T-helper 1 cell treated with Interleukin-12 subunit alpha and Interleukin-12 subunit beta and Interleukin-4 antibody, amounts not matched to agents 30 ng/mL and 1 ng/mL, for 36 hours (primary cell): ENCODE results near the gene PCK1. TPM values are rescaled to one million over a fixed set of nuclear protein-coding genes. Genes with fewer than 3 reads are reported as not detected.

Experiments
- intact Hi-C: fragments of 100-400 bp; cut with micrococcal nuclease; formaldehyde crosslinking; loops from one replicate; pipeline ENCODE4 v1.15.1; 2024
- total RNA-seq: library from RNA; stranded (reverse); gene quantifications from 2 replicates; pipeline ENCODE4 v1.2.3, GENCODE V29; 2022

The PCK1 gene
- total RNA-seq, 1 donor from 2014 or later: not detected

DNA sequence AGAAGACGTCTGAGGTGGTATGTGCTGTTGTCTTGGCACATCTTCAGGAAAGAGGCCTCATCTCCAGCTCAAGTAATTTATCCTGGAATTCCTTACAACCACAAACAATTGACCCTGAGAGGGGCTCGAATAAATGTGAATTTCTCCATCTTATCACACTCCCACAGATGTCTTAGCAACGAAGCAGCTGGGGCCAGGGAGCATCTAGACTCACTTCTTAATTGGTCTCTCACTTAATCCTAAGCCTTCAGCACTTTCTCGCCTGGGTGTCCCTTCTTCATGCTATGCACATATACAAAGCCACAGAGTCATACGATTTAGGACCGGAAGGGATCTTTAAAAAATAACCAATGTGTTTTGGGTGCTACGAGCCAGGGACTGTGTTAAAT is 27.1 kb downstream of the PCK1 start:
- intact Hi-C loops: no loop called here

DNA sequence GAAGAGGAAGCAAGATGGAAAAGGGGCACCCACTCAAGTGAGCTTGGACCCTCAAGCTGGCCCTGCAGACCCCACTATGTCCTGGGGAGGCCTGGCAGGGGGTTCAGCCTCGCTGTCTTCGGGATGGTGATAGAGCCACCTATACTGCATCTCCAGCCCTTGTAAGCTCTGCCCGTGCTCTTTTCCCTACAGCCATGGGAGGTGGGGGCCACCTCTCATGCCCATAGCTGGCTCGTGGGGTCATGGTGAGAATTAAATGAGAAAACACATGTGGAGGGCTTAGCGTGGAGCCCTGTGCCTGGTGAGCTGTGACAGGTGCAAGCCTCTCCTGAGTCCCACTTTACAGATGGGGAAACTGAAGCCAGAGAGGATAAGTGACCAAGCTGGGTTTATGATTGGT is 27.7 kb downstream of the PCK1 start:
- intact Hi-C loops: no loop called here

GRCh38 chr20:57589123-57589727 is 28.3 kb downstream of the PCK1 start:
- intact Hi-C loops: no loop called here

- intact Hi-C loops: loop anchor here (10.0 kb wide), 2 partner anchors 265 to 1035 kb away; no protein-coding TSS in a partner anchor
These were observed 29.0 kb downstream of the PCK1 start for GRCh38 chr20:57589728-57590484.

DNA sequence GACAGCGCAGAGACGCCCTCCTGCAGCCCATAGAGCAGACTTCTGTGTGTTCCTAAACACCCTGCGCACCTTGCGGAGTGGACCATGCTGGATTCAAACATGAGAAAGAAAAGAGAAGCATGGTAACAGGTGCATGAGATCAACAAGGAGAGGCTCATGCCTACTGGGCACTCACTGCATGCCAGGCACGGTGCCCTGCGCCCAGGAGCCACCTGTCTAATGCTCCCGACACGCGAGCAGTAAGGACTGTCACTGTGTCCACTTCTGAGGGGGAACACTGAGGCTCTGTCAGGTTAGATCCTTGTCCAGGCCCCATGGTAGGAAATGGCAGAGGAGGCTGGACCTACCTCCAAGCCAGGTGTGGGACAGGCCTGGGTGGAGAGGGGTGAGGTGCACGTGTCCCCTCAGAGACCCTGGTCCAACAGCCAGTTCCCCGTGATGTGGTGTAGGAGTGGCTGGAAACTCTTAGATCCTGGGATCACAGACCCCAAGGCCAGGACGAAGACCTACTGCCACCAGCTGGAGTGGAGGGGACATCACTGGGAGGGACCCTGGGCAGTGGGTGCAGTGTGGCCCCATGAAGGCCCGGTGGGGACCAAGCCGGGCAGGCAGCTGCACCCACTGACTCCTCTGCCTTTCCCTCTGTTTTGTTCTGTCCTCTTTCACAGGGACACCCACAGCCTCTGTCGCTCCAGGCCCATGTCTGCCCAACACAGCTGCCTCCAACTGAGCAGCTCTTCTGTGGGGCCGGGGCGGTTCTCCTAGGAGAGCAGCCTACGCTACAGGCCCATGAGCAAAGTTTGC is 29.8 kb downstream of the PCK1 start:
- intact Hi-C loops: loop anchor here (10.0 kb wide), 2 partner anchors 264 to 1036 kb away; no protein-coding TSS in a partner anchor

GRCh38 chr20:57591289-57592229 is 30.6 kb downstream of the PCK1 start:
- intact Hi-C loops: loop anchor here (10.0 kb wide), 2 partner anchors 263 to 1037 kb away; no protein-coding TSS in a partner anchor

- intact Hi-C loops: loop anchor here (10.0 kb wide), 2 partner anchors 262 to 1038 kb away; no protein-coding TSS in a partner anchor
These were observed 31.6 kb downstream of the PCK1 start for GRCh38 chr20:57592263-57593092.

DNA sequence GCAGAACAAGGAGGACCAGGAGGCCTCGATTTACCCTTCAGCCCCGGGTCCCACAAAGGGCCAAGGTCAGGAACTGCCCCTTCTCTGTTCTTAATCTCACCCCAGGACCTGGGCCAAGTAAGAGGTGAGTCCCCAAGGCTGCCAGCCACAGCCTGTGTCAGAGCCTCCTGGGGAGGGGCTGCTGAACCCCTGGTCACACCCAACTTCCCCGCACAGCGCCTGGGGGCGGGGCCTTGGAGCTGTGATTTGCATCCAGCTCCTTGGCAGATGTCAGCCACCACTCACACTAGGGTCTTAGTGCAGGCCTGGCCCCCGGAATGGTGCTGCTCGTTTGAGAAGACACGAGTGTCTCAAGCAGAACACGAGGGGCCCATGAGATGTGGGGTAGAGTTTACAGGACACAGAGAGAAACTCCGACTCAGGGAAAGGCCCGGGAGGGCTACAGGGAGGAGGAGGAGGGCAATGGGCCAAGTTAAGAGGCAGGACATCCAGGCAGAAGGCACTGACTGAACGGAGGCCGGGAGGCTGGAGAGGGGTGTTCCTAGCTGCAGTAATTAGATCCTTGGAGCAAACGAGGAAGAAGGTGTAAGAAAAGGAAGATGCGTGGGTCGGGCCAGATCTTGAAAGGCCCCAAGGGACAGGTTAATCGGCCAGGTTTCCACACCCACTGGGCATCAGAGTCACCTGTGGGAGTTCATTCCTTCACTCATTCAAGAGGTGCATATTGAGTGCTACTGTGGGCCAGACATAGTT is 32.4 kb downstream of the PCK1 start:
- intact Hi-C loops: loop anchor here (10.0 kb wide), 2 partner anchors 261 to 1039 kb away; no protein-coding TSS in a partner anchor

- intact Hi-C loops: loop anchor here (1.0 to 10.0 kb wide), 6 partner anchors 80 to 1040 kb away; no protein-coding TSS in a partner anchor
These were observed 33.4 kb downstream of the PCK1 start for GRCh38 chr20:57594092-57594951.

DNA sequence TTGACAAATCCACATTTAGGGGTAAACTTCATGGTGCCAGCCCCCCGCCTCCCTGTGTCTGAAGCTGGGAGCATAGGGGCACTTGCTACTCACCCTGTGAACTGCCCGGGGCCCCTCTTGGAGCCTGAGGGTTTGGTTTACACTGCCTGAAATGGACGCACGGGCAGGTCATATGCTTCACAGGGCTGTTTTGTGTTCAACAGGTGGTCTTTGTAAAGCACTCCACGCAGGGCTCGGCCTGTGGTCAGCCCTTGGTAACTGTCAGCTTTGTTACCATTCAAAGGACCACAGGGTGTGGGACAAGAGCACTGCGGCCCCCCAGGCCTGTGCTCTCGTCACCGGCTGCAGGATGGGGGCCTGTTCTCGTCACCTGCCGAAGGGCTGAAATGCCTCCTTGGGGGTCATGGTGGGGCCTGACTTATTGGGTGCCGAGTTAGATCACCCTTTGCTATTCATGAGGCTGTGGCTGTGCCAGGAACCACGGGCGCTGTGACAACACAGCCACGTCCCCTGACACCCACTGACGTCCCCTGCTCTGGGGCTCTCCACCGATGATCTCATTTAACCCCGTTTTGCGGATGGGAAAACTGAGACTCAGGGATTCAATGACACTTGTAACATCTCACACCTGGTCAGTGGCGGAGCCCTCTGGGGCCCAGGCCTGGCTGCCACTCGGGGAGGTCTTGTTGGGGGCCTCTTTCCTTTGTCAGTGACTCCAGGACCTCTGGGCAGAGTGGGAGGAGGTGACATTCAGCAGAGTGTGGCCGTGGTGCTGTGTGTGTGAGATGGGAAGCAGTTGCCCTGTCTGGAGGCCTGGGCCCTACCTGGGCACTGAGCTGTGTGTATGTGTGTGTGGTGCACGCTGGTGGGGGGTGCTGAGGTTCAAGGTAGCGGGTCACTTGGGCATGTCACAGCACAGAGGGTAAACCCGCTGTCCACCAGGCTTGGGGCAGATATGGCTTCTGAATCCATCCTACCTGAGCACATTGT is 34.4 kb downstream of the PCK1 start:
- intact Hi-C loops: loop anchor here (2.0 to 10.0 kb wide), 3 partner anchors 259 to 1041 kb away; no protein-coding TSS in a partner anchor

GRCh38 chr20:57596358-57596757 is 35.4 kb downstream of the PCK1 start:
- intact Hi-C loops: loop anchor here (10.0 kb wide), 2 partner anchors 258 to 1042 kb away; no protein-coding TSS in a partner anchor

- intact Hi-C loops: loop anchor here (1.0 to 10.0 kb wide), 7 partner anchors 22 to 1042 kb away; no protein-coding TSS in a partner anchor
These were observed 36.4 kb downstream of the PCK1 start for GRCh38 chr20:57596998-57597939.

DNA sequence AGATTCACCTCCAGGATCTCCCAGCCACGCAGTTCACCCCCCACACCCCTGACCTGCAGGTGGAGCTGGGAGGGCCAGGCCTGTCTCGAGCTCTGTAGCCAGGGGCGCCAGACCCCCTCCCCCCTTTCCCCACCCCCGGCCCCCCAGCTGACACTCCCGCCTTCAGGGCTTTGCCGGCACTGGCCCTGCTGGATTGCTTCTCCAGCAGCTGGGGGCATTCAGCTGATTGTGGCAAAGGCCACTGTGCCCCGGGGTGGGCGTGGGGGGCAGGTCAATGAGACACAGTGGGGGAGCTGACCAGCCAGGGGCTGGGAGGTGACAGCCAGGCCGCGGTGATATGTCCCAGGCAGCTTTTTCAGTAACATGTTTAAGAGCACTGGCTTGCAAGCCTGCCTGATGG is 37.1 kb downstream of the PCK1 start:
- intact Hi-C loops: loop anchor here (10.0 kb wide), 2 partner anchors 257 to 1043 kb away; no protein-coding TSS in a partner anchor

- intact Hi-C loops: loop anchor here (10.0 kb wide), 2 partner anchors 256 to 1044 kb away; no protein-coding TSS in a partner anchor
These were observed 37.6 kb downstream of the PCK1 start for GRCh38 chr20:57598491-57598890.
